Measurements from ENCODE around the gene COTL1. TPM values are rescaled to one million over a fixed set of nuclear protein-coding genes. Genes with fewer than 3 reads are reported as not detected.

The COTL1 gene
- total and polyA plus RNA-seq, 9 of the 15 experiments (the other 6 are each of a cell fraction or from before 2014, with no cell fraction given), result 27.7 to 185 (median 72.5) TPM

DNA sequence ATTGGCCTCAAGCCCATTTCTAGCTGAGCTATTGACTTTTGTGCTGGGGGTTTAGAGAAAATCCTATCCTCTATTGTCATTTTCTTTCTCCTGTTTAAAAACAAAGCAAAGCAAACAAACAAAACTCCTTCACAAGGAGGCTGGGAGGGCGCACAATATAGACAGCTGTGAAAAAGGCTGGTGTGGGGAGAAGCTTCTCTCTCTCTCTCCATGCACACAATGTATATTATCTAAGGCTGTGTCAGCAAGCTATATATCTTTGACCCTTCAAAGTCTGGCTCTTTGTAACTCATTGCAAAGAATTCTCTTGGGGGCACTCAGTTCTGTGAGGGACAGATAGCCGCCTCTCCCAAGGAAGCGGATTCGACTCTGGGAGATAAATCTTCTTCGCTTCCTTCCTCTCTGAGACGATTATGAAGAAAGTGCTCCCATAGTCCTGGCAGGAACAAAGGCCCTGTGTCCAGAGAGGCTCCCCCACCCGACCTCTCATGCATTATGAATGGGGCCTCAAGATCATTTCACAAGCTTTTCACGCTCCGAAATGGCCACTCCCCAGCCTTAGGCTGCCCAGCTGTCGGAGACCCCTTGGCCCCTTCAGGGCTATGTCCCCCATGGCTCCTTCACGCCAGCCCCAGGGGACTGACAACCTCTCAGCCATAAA, 80.3 kb downstream of the COTL1 start (continued):
- TF ChIP-seq, protein P1, sequence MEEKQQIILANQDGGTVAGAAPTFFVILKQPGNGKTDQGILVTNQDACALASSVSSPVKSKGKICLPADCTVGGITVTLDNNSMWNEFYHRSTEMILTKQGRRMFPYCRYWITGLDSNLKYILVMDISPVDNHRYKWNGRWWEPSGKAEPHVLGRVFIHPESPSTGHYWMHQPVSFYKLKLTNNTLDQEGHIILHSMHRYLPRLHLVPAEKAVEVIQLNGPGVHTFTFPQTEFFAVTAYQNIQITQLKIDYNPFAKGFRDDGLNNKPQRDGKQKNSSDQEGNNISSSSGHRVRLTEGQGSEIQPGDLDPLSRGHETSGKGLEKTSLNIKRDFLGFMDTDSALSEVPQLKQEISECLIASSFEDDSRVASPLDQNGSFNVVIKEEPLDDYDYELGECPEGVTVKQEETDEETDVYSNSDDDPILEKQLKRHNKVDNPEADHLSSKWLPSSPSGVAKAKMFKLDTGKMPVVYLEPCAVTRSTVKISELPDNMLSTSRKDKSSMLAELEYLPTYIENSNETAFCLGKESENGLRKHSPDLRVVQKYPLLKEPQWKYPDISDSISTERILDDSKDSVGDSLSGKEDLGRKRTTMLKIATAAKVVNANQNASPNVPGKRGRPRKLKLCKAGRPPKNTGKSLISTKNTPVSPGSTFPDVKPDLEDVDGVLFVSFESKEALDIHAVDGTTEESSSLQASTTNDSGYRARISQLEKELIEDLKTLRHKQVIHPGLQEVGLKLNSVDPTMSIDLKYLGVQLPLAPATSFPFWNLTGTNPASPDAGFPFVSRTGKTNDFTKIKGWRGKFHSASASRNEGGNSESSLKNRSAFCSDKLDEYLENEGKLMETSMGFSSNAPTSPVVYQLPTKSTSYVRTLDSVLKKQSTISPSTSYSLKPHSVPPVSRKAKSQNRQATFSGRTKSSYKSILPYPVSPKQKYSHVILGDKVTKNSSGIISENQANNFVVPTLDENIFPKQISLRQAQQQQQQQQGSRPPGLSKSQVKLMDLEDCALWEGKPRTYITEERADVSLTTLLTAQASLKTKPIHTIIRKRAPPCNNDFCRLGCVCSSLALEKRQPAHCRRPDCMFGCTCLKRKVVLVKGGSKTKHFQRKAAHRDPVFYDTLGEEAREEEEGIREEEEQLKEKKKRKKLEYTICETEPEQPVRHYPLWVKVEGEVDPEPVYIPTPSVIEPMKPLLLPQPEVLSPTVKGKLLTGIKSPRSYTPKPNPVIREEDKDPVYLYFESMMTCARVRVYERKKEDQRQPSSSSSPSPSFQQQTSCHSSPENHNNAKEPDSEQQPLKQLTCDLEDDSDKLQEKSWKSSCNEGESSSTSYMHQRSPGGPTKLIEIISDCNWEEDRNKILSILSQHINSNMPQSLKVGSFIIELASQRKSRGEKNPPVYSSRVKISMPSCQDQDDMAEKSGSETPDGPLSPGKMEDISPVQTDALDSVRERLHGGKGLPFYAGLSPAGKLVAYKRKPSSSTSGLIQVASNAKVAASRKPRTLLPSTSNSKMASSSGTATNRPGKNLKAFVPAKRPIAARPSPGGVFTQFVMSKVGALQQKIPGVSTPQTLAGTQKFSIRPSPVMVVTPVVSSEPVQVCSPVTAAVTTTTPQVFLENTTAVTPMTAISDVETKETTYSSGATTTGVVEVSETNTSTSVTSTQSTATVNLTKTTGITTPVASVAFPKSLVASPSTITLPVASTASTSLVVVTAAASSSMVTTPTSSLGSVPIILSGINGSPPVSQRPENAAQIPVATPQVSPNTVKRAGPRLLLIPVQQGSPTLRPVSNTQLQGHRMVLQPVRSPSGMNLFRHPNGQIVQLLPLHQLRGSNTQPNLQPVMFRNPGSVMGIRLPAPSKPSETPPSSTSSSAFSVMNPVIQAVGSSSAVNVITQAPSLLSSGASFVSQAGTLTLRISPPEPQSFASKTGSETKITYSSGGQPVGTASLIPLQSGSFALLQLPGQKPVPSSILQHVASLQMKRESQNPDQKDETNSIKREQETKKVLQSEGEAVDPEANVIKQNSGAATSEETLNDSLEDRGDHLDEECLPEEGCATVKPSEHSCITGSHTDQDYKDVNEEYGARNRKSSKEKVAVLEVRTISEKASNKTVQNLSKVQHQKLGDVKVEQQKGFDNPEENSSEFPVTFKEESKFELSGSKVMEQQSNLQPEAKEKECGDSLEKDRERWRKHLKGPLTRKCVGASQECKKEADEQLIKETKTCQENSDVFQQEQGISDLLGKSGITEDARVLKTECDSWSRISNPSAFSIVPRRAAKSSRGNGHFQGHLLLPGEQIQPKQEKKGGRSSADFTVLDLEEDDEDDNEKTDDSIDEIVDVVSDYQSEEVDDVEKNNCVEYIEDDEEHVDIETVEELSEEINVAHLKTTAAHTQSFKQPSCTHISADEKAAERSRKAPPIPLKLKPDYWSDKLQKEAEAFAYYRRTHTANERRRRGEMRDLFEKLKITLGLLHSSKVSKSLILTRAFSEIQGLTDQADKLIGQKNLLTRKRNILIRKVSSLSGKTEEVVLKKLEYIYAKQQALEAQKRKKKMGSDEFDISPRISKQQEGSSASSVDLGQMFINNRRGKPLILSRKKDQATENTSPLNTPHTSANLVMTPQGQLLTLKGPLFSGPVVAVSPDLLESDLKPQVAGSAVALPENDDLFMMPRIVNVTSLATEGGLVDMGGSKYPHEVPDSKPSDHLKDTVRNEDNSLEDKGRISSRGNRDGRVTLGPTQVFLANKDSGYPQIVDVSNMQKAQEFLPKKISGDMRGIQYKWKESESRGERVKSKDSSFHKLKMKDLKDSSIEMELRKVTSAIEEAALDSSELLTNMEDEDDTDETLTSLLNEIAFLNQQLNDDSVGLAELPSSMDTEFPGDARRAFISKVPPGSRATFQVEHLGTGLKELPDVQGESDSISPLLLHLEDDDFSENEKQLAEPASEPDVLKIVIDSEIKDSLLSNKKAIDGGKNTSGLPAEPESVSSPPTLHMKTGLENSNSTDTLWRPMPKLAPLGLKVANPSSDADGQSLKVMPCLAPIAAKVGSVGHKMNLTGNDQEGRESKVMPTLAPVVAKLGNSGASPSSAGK (IDR thresholded peaks at IDR 0.05), result 0 out of 2 replicates have a peak, but pooled peaks have one; percentile 3
- TF ChIP-seq ZNF408 (CRISPR knock-in tag; IDR thresholded peaks at IDR 0.05; ENCODE audit: low read depth) (no peak), ZNF165 (CRISPR knock-in tag; IDR thresholded peaks at IDR 0.05; ENCODE audit: borderline replicate concordance) (no peak), BACH1 (tag; IDR thresholded peaks at IDR 0.05) (peak; percentile 11), FOS (IDR thresholded peaks at IDR 0.05; ENCODE audit: extremely low read depth, insufficient read length) (no peak), ZNF79 (CRISPR knock-in tag; IDR thresholded peaks at IDR 0.05; ENCODE audit: low read depth) (no peak), ZNF830 (CRISPR knock-in tag; IDR thresholded peaks at IDR 0.05) (no peak), CBFA2T2 (conservative IDR thresholded peaks at IDR 0.05) (peak; percentile 85), NCOA1 (IDR thresholded peaks at IDR 0.05; ENCODE audit: low read depth) (no peak), GTF2E2 (tag; IDR thresholded peaks at IDR 0.05) (peak; percentile 91; the same call in 1 of the 2 replicates), ARNT (IDR thresholded peaks at IDR 0.05) (peak in 1 of 2 experiments; percentile 45; a peak in 1 of 4 replicates)
- TF ChIP-seq, protein P2, sequence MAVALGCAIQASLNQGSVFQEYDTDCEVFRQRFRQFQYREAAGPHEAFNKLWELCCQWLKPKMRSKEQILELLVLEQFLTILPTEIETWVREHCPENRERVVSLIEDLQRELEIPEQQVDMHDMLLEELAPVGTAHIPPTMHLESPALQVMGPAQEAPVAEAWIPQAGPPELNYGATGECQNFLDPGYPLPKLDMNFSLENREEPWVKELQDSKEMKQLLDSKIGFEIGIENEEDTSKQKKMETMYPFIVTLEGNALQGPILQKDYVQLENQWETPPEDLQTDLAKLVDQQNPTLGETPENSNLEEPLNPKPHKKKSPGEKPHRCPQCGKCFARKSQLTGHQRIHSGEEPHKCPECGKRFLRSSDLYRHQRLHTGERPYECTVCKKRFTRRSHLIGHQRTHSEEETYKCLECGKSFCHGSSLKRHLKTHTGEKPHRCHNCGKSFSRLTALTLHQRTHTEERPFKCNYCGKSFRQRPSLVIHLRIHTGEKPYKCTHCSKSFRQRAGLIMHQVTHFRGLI (CRISPR knock-in tag; IDR thresholded peaks at IDR 0.05), result 0 out of 2 replicates have a peak, but pooled peaks have one; percentile 15
- TF ChIP-seq, protein P3, sequence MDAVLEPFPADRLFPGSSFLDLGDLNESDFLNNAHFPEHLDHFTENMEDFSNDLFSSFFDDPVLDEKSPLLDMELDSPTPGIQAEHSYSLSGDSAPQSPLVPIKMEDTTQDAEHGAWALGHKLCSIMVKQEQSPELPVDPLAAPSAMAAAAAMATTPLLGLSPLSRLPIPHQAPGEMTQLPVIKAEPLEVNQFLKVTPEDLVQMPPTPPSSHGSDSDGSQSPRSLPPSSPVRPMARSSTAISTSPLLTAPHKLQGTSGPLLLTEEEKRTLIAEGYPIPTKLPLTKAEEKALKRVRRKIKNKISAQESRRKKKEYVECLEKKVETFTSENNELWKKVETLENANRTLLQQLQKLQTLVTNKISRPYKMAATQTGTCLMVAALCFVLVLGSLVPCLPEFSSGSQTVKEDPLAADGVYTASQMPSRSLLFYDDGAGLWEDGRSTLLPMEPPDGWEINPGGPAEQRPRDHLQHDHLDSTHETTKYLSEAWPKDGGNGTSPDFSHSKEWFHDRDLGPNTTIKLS (IDR thresholded peaks at IDR 0.05; ENCODE audit: borderline replicate concordance, low read depth), result no peak

Data from K562 (cell line).